NCI-H1105 treated with DMSO at 0.1 percent for 48 hours (cell line): ENCODE data around the gene CPAMD8.

Source experiments
- DNase-seq: peaks from one replicate; lab custom pipeline; 2025; lab: John Stamatoyannopoulos, UW

Gene CPAMD8

GRCh38 chr19:17026706-17027534, at the start of gene CPAMD8:
Gene CPAMD8 (minus strand): TSS chr19:17026810. CDS start chr19:17026642, 168 bp downstream.
- no peak for DNase-seq

DNA sequence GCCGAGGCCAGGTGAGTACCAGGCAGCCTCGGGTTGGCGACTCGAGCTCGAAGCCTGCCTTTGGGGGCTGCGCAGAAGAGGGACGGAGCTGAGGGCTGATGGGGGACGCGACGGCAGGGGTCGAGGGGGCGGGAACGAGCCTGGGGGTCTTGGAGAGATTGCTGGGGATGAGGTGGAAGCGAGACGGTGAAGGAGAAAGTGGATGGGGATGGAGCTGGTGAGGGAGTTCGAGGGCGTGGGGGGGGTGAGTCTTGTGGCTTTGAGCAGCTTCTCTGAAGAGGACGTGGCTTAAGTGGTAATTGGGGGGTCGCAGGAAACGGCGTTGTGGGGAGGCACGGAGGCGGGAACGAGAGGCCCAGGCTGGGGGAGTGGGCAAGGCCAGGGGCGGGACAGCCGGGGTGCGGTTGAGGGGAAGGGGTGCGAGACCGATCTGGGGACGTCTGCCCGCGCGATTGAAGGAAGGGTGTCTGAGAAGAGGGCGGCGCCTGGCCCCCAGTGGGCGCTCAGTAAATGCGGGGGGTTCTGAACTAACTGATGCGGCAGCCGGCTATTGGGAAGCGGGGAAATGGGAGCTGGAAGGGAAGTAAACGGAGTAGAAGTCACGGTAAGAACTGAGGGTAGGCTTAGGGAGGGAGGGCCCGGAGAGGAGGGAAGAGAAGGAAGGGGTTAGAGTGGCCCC, 49.4 kb upstream of the CPAMD8 start:
- peak; percentile 20 for DNase-seq

DNA sequence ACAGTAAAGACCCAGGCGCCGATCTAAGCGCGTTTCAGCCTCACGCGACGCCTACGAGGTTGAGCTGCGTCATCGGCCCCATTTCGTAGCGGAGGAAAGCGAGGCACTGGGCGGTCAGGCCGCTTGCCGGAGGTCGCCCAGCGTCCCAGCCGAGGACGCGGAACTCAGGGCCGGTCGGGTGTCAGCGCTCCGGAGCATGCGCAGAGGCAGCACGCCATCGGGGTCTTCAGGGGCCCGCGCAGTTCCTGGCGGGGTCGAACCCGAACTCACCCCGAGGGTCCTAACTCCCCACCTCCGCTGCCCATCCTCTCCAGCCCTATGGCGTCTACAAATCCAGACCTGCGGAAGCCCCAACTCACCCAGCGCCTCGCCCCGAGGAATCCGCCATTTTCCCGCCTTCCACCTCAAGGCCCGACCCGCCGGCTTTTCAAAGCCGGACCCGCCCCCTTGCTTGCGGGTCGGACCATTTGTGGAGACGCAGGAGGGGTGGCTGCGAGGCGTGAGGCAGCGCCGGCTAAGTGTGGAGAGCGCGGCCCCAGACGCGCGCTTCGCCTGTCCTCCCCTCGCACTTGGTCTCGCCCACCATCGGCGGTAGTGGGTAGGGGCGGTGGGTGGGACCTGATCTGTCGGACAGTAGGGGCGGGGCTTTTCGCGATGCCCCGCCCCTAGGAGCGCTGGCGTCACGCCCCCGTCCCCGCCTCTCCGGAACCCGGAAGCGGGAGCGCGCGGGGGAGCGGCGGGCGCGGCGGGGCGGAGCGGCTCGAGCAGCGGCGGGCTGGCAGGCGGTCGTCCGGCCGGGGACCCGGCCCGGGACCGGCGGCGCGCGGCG, 48.6 kb upstream of the CPAMD8 start, which contains the start of the genes HAUS8 and MYO9B:
TSS of gene HAUS8 (minus strand) at position 418 of the 829 bp plus-strand sequence. CDS start at position 388, 30 bp downstream.
TSS of gene MYO9B (plus strand) at position 743 of the 829 bp plus-strand sequence. CDS start 25,941 bp downstream, outside the sequence.
- peak; percentile 96 for DNase-seq

DNA sequence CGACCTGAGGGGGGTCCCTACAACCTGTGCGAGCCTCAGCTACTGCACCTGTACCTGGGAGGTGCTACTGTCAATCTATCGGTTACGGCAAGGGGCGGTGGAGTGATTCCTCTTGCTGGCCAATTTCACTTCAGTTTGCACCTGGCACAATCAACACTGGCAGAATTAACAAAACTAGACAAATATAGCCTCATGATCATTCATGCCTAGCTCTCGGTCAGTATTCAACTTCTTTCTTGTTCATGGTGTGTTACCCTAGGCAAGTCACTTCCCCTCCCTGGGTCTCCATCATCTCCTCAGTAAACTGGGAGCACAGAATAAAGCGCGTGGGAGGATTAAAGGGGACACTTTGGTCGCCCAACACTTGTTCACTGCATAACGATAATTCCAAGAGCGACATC, 48.0 kb upstream of the CPAMD8 start:
- peak; percentile 50 for DNase-seq

DNA sequence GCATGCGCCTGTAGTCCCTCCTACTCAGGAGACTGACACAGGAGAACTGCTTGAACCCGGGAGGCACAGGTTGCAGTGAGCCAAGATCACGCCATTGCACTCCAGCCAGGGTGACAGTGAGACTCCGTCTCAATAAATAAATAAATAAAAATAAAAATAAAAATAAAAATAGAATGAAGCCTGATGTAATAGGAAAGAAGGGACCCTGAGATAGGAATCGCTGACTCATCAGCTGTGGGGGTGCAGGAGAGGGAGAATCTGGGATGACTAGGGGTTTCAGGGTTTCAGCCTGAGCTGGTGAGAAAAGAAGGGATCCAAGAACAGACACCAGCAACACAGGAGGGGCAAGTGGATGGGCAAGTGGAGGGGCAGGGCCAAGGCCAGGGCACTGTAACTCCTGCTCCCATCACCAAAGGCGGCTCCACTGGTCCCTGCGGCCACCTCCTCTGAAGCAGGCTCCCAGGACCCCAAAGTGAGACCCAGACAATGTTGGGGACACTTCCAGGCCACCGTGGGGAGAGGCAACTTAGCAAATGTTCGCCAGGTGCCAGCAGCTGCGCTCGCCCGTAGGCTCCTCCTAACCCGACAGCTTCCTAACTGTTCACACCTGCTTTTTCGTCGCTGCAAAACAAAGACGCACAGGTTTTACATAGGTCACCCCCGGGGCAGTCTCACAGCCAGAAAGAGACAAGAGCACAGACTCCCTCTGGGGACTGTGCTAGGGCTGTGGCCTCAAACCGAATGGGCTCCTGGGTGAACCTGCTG, 47.4 kb upstream of the CPAMD8 start:
- DNase-seq: peak; percentile 46

- no peak for DNase-seq
Observed at GRCh38 chr19:17070912-17071311, 44.3 kb upstream of the CPAMD8 start.

DNA sequence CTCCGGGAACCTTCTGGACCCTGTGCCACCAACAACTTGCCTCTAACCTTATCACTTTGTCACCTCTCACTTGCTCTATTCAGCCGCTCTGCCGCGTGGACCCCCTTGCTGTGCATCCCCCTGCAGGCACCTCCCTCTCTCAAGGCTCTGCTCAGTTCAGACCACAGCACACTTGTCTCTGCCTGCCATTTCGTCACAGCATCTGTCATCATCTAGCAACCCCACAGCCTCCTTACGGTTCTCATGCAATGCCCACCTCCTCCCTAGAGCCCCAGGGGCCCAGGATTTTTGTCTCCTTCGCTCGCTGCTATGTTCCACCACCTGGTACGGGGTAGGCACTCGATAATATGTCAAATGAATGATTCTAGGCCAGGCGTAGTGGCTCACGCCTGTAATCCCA, 43.8 kb upstream of the CPAMD8 start:
- DNase-seq: no peak

GRCh38 chr19:17069193-17069592, 42.6 kb upstream of the CPAMD8 start:
- DNase-seq: no peak

GRCh38 chr19:17063428-17063827, 36.8 kb upstream of the CPAMD8 start:
- no peak for DNase-seq

DNA sequence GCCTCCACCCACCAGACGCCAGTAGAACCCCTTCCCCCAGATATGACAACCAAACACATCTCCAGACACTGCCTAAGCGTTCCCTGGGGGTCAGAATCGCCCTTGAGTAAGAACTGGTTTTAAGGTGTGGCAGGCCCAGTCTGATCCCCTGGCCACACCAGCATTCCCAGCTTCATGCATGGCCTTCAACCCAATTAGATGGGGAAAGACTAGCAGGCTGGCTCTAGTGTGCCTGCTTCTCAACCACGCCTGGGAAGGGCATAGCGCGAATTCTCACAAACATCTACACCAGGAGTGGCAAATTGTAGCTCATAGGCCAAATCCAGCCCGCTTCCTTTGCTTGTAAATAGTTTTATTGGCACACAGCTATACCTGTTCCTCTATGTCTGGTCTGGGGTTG, 35.1 kb upstream of the CPAMD8 start:
- no peak for DNase-seq

DNA sequence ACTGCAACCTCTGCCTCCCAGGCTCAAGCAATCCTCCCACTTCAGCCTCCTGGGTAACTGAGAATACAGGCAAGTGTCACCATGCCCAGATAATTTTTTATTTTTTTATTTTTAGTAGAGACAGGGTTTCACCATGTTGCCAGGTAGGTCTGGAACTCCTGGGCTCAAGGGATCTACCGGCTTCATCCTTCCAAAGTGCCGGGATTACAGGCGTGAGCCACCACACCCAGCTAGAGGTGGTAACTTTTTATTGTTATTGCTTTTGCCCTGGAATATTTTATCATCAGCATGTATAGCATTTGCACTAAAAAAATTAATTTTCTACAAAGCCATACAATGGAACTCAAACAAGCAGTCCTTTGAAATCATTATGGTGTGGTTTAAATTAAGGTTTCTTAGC, 34.6 kb upstream of the CPAMD8 start:
- no peak for DNase-seq

GRCh38 chr19:17060802-17061201, 34.2 kb upstream of the CPAMD8 start:
- DNase-seq: no peak

DNA sequence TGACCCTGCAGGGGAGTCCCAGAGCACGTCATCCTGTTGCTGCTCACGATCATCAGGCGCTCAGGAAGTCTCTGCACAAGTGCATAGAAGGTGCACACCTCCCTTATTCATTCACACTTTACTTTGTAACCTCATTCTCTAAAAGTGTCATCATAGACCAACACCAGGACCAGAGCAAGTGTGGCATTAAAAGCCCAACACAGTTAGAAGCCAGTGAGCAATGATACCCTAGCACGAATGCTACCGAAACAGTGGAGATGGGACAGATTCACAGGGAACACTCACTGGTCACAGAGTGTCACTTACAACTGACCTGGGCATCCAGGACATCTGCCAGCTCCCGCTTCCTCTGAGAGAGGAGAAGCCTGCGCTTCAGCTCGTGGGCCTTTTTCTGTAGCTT, 31.6 kb upstream of the CPAMD8 start:
- DNase-seq: no peak

DNA sequence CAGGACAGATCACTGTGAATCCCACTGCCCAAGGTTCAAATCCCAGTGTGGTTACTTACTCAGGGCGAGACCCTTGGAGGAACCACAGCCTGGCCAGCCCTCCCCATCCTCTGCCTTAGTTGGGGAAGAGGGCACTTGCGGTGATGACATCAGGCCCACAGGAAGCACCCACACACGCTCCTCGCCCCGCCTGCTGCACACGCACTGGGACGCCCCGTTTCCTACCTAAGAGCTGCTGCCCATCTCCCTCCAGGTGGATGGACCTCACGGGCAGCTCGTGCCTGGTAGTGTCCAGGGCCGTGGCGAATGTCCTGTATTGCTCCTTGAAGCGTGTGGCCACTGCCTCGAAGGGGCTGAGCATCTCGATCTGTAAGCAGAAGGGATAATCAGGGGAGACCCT, 29.0 kb upstream of the CPAMD8 start:
- DNase-seq: no peak

- no peak for DNase-seq
Observed at GRCh38 chr19:17054746-17055145, 28.1 kb upstream of the CPAMD8 start.

- DNase-seq: peak; percentile 0
Observed at GRCh38 chr19:17052439-17052838, 25.8 kb upstream of the CPAMD8 start.

DNA sequence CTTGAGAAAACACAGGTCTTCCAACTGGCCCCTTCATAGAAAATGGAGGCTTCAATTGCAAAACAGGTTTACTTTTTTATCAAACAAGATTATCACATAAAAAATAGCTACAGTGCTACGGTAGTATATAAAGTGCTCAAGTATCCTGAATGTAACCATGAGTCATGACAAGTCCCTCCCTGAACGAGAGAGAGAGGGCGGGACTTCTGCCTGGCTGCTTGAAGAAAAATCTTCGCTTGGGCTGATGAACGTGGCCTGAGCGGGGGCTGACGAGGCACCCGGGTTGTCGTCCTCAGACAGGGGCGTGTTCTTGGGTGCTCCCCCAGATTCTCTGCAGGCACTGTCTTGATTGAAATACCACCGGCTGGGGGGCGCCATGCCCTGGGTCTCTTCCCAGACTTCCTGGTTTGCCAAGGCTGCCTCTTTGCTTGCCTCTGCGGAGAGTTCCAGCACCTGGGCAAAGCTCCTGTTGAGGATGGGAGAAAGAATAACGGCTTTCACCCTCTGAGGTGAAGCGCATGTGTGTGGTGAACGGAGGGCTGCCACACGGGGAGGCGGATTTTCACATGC, 23.2 kb upstream of the CPAMD8 start:
- no peak for DNase-seq

GRCh38 chr19:17048885-17049453, 22.4 kb upstream of the CPAMD8 start:
- DNase-seq: no peak

DNA sequence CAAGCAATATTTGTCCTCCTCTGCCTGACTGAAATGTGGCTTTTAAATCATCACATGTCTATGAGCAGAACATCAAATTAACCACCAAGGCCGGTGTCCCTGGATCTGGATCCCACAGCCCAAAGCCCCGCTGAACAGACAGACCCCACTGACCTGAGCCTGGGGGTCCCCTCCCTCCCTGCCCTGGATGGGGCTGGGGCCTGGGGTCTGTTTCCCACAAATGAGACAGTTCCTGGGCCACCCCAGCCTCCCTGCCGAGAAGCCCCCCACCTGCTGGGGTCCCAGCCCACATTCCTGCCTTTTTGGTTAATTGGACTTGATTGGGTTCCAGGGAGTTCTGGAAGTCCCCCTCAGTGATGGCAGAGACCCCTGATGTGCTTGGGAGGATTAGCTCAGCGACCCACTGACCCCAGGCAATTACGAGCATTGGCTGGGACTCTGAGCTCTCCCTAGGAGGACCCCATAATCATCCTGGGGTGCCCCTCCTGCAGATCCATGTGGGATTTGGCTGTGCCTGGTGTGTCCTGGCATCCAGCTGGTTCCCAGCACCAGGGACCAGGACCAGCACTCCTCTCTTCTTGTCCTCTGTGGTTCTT, 19.4 kb upstream of the CPAMD8 start:
- DNase-seq: no peak

DNA sequence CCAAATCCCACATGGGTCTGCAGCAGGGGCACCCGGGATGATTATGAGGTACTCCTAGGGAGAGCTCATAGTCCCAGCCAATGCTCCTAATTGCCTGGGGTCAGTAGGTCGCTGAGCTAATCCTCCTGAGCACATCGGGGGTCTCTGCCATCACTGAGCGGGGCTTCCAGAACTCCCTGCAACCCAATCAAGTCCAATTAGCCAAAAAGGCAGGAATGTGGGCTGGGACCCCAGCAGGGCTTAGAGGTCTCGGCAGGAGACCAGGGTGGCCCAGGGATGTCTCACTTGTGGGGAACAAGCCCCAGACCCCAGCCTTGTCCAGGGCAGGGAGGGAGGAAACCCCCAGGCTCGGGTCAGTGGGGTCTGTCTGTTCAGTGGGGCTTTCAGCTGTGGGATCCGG, 17.1 kb upstream of the CPAMD8 start:
- no peak for DNase-seq
